GM12878 (cell line): ENCODE results near the gene KIF20B. TPM values are rescaled to one million over a fixed set of nuclear protein-coding genes. Genes with fewer than 3 reads are reported as not detected.
A peak's percentile ranks its signal among the peaks of the same experiment; 100 is the strongest.

Experiments used
- ATAC-seq: fragments of 200-7000 bp; cut with Tn5 transposase; 3 replicates; pipeline ENCODE4 v1.9.1; 2020; ENCODE audit warnings: mild to moderate bottlenecking, moderate library complexity
- BruUV-seq: library from RNA; stranded (reverse); fragments of 400-500 nt; replicated peaks from 2 replicates; lab custom pipeline; 2021; lab: Mats Ljungman, UMichigan
- CTCF ChIA-PET: fragments of 300-600 bp; sonication (Branson Sonifier 250); formaldehyde crosslinking; extraction: SDS; loops from one replicate; lab custom pipeline; 2021; ENCODE audit warnings: inconsistent platforms; lab: Yijun Ruan, JAX
- POLR2A ChIA-PET: fragments of 350-600 bp; formaldehyde crosslinking; extraction: SDS; loops from one replicate; lab custom pipeline; 2021; ENCODE audit warnings: inconsistent platforms; lab: Charles Lee
- RAD21 ChIA-PET: fragments of 300-600 bp; sonication (Branson Sonifier 250); formaldehyde crosslinking; loops from one replicate; lab custom pipeline; 2023; ENCODE audit warnings: antibody characterized with exemption; ENCODE audit not compliant: unreplicated experiment; lab: Charles Lee
- SMC1A ChIA-PET: fragments of 300-600 bp; sonication (Branson Sonifier 250); formaldehyde crosslinking; loops from one replicate; lab custom pipeline; 2023; ENCODE audit not compliant: unreplicated experiment, uncharacterized antibody; lab: Charles Lee
- DNase-seq: peaks from one replicate; pipeline ENCODE4 v3.0.0-alpha.2; 2011; ENCODE audit warnings: low read depth, low spot score
- FAIRE-seq: peaks from 3 replicates; lab custom pipeline; 2011; peaks lifted over from hg19 to GRCh38; lab: Jason Lieb, UNC
- H2AFZ ChIP-seq: 2 replicates; pipeline ENCODE4 v1.6.0; 2011; ENCODE audit warnings: low read depth, low read length, control low read depth; ENCODE audit not compliant: control insufficient read depth
- H3K27ac ChIP-seq: 2 replicates; pipeline ENCODE4 v1.5.1; 2011; ENCODE audit warnings: control low read depth; ENCODE audit not compliant: control insufficient read depth, insufficient read depth
- H3K27me3 ChIP-seq, 2 experiments: replicated peaks in 1 of 2; 2 replicates each; pipeline versions ENCODE4 v1.6.0 to v1.6.1; 2011; ENCODE audit warnings: low read length in 1 of 2; ENCODE audit not compliant: control insufficient read depth in 2 of 2, insufficient read depth in 2 of 2
- H3K36me3 ChIP-seq, 2 experiments: 2 replicates each; pipeline ENCODE4 v1.5.1; 2011; ENCODE audit warnings: low read length in 1 of 2; ENCODE audit not compliant: control insufficient read depth in 2 of 2, insufficient read depth in 2 of 2
- H3K4me1 ChIP-seq: 2 replicates; pipeline ENCODE4 v1.6.1; 2011; ENCODE audit warnings: mild to moderate bottlenecking, low read length, moderate library complexity, mixed read lengths; ENCODE audit not compliant: control insufficient read depth, insufficient read depth
- H3K4me2 ChIP-seq: 2 replicates; pipeline ENCODE4 v1.6.0; 2011; ENCODE audit warnings: control low read depth; ENCODE audit not compliant: control insufficient read depth, insufficient read depth
- H3K4me3 ChIP-seq: fragments of 200-600 bp; sonication (generic); 2 replicates; pipeline ENCODE4 v1.5.1; 2016
- H3K79me2 ChIP-seq: 2 replicates; pipeline ENCODE4 v1.6.0; 2011; ENCODE audit warnings: low read length; ENCODE audit not compliant: control insufficient read depth, insufficient read depth
- H3K9ac ChIP-seq: 2 replicates; pipeline ENCODE4 v1.8.0; 2011; ENCODE audit warnings: low read length, control low read depth, mixed read lengths; ENCODE audit not compliant: control insufficient read depth, insufficient read depth
- H3K9me3 ChIP-seq: replicated peaks from 3 replicates; pipeline ENCODE4 v1.5.1; 2011; ENCODE audit warnings: mild to moderate bottlenecking, low read length; ENCODE audit not compliant: control insufficient read depth, insufficient read depth
- H4K20me1 ChIP-seq: 2 replicates; pipeline ENCODE4 v1.6.0; 2011; ENCODE audit not compliant: control insufficient read depth, insufficient read depth
- RAD51 ChIP-seq: fragments of 450-650 bp; IDR thresholded peaks from 2 replicates; pipeline ENCODE4 v1.6.1; 2016; ENCODE audit warnings: moderate library complexity, mild to moderate bottlenecking, inconsistent platforms
- SPI1 ChIP-seq: IDR thresholded peaks from 2 replicates; pipeline ENCODE4 v1.6.1; 2011; ENCODE audit warnings: low read depth, mild to moderate bottlenecking, low read length, moderate library complexity, borderline replicate concordance; ENCODE audit not compliant: insufficient read depth
- SREBF2 ChIP-seq: IDR thresholded peaks from 2 replicates; pipeline ENCODE4 v1.6.1; 2012; ENCODE audit warnings: mild to moderate bottlenecking, low read length
- WGBS: methylation state at CpG from one replicate; pipeline ENCODE4 v1.1.6; 2016; ENCODE audit warnings: low lambda C conversion rate; ENCODE audit not compliant: insufficient replicate concordance, insufficient coverage; ENCODE audit errors: missing lambda C conversion rate; 5-methylcytosine and 5-hydroxymethylcytosine counted together
- in situ Hi-C: fragments of 300-500 bp; cut with MboI; formaldehyde crosslinking; loops from 9 replicates; pipeline ENCODE4 v1.14.3; 2018; ENCODE audit warnings: mixed read lengths
- intact Hi-C: fragments of 100-400 bp; cut with micrococcal nuclease; formaldehyde crosslinking; loops from one replicate; pipeline ENCODE4 v1.14.2; 2022; ENCODE audit not compliant: unreplicated experiment
- polyA plus RNA-seq, 11 experiments: library from polyadenylated mRNA; depleted of rRNA in 4 of 11; unstranded in 6 of 11; stranded (reverse) in 5 of 11; fragments of >200 nt; fragmentation: Nextera tagmentation in 4 of 11; fragmentation: Illumina TruSeq in 1 of 11; extraction: Ambion mirVana in 4 of 11; extraction: Trizol in 1 of 11; gene quantifications; 1 replicate in 1 of 11; 2 replicates in 10 of 11; pipeline versions ENCODE4 v1.2.1 to v1.2.3, GENCODE V29; 2011 to 2016; ENCODE audit warnings: inconsistent platforms in 2 of 11, missing spikeins in 2 of 11, low read depth in 1 of 11
- total RNA-seq, 4 experiments: library from RNA; depleted of rRNA in 3 of 4; stranded (reverse); fragments of >200 nt in 3 of 4; fragmentation: Illumina TruSeq in 1 of 4; extraction: Trizol in 1 of 4; gene quantifications; 2 replicates each; pipeline versions ENCODE4 v1.2.1 to v1.2.3, GENCODE V29; 2013 to 2021
- TF ChIP-seq, protein P1 (sequence below): fragments of 450-650 bp; IDR thresholded peaks from 2 replicates; pipeline ENCODE4 v1.6.1; 2016; ENCODE audit warnings: mild to moderate bottlenecking

Gene KIF20B
- total and polyA plus RNA-seq, 10 of the 15 experiments (the other 5 are each of a cell fraction or from before 2014, with no cell fraction given): 15.6 to 67.7 (median 44.3) TPM

DNA sequence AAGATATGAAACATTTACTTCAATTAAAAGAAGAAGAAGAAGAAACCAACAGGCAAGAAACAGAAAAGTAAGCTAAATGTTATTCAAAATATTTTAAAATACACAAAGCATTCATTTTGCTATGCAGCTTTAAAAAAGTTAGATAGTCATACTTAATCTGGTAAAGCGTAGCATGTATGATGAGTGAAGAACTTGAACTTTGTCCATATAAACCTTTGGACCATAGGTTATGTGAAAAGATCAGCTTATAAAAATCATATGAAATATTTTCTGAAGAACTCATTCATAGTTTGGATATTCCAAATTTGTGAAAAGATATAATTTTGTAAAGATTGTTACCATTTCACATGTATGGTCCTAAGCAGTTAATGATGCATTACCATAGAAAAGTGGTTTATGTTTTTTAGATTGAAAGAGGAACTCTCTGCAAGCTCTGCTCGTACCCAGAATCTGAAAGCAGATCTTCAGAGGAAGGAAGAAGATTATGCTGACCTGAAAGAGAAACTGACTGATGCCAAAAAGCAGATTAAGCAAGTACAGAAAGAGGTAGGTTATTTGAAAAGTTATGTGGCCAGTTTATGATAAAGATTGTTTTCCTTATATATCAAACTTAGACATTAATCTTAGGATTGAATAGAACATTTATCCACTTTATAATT is 37.3 kb downstream of the KIF20B start:
- H3K9me3 ChIP-seq: no peaks in the 10 kb centered on the region
- intact Hi-C loops: no loop called here
- CTCF ChIA-PET: interaction anchor here (0.6 to 1.1 kb wide), 5 partner anchors 9 to 387 kb away, joined by 3 to 5 read pairs (median 3); no protein-coding TSS in a partner anchor
- WGBS: 24% methylated on average over 2 of the region's 2 CpGs
- TF ChIP-seq SPI1: peak; percentile 79; the same call in 1 of the 2 replicates
- no peak for TF ChIP-seq SREBF2
- no peak for TF ChIP-seq RAD51
- TF ChIP-seq, protein P1, sequence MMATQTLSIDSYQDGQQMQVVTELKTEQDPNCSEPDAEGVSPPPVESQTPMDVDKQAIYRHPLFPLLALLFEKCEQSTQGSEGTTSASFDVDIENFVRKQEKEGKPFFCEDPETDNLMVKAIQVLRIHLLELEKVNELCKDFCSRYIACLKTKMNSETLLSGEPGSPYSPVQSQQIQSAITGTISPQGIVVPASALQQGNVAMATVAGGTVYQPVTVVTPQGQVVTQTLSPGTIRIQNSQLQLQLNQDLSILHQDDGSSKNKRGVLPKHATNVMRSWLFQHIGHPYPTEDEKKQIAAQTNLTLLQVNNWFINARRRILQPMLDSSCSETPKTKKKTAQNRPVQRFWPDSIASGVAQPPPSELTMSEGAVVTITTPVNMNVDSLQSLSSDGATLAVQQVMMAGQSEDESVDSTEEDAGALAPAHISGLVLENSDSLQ: peak; percentile 15; the same call in 1 of the 2 replicates
- TF ChIP-seq, all 136 proteins: peak for 2
- no TSS peak for BruUV-seq
- in situ Hi-C loops: no loop called here
- POLR2A ChIA-PET: interaction anchor here (0.7 to 1.5 kb wide), 4 partner anchors 15 to 160 kb away, joined by 3 to 4 read pairs (median 4); no protein-coding TSS in a partner anchor
- RAD21 ChIA-PET: interaction anchor here (0.7 to 1.9 kb wide), 6 partner anchors 9 to 128 kb away, joined by 3 to 9 read pairs (median 5); partner anchors contain the start of gene KIF20B
- SMC1A ChIA-PET: interaction anchor here (0.7 to 2.3 kb wide), 13 partner anchors 9 to 320 kb away, joined by 3 to 10 read pairs (median 4); partner anchors contain the start of gene KIF20B
- Histone ChIP-seq H3K27me3 (no peaks in the 10 kb centered on the region), H2AFZ (no peak overlapping the region; the same call in 1 of the 2 replicates), H3K4me2 (peak overlapping the region; percentile 46), H3K36me3 (peaks cover 2 to 20% of the 10 kb centered on the region in 2 experiments), H3K4me1 (peaks cover 14% of the 10 kb centered on the region; the same call in 1 of the 2 replicates), H4K20me1 (no peaks in the 10 kb centered on the region), H3K9ac (no peak overlapping the region), H3K27ac (peak overlapping the region; percentile 64), H3K79me2 (no peaks in the 10 kb centered on the region), H3K4me3 (no peak overlapping the region)
- peak; percentile 88 for FAIRE-seq
- DNase-seq: peak; percentile 55
- ATAC-seq: peak; percentile 96
